RWPE1 (cell line): ENCODE results near the gene LCMT2.

ENCODE experiments used
- CTCF ChIA-PET: fragments of 350-600 bp; sonication (Branson Sonifier 250); formaldehyde crosslinking; extraction: SDS; loops from one replicate; lab custom pipeline; 2021; lab: Yijun Ruan, JAX
- POLR2A ChIA-PET: fragments of 400-600 bp; formaldehyde crosslinking; extraction: SDS; loops from one replicate; lab custom pipeline; 2020; ENCODE audit warnings: antibody characterized with exemption; ENCODE audit not compliant: low non-redundant PET; lab: Yijun Ruan, JAX
- DNase-seq: peaks from one replicate; pipeline ENCODE4 v3.0.0; 2012; ENCODE audit warnings: low spot score
- H3K27ac ChIP-seq: fragments of 450-650 bp; 2 replicates; pipeline ENCODE4 v1.5.1; 2017
- TF ChIP-seq, protein P1 (sequence below): fragments of 450-650 bp; conservative IDR thresholded peaks from 2 replicates; pipeline ENCODE4 v1.5.1; 2017; ENCODE audit warnings: low read depth, mild to moderate bottlenecking

The LCMT2 gene, protein sequence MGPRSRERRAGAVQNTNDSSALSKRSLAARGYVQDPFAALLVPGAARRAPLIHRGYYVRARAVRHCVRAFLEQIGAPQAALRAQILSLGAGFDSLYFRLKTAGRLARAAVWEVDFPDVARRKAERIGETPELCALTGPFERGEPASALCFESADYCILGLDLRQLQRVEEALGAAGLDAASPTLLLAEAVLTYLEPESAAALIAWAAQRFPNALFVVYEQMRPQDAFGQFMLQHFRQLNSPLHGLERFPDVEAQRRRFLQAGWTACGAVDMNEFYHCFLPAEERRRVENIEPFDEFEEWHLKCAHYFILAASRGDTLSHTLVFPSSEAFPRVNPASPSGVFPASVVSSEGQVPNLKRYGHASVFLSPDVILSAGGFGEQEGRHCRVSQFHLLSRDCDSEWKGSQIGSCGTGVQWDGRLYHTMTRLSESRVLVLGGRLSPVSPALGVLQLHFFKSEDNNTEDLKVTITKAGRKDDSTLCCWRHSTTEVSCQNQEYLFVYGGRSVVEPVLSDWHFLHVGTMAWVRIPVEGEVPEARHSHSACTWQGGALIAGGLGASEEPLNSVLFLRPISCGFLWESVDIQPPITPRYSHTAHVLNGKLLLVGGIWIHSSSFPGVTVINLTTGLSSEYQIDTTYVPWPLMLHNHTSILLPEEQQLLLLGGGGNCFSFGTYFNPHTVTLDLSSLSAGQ

DNA sequence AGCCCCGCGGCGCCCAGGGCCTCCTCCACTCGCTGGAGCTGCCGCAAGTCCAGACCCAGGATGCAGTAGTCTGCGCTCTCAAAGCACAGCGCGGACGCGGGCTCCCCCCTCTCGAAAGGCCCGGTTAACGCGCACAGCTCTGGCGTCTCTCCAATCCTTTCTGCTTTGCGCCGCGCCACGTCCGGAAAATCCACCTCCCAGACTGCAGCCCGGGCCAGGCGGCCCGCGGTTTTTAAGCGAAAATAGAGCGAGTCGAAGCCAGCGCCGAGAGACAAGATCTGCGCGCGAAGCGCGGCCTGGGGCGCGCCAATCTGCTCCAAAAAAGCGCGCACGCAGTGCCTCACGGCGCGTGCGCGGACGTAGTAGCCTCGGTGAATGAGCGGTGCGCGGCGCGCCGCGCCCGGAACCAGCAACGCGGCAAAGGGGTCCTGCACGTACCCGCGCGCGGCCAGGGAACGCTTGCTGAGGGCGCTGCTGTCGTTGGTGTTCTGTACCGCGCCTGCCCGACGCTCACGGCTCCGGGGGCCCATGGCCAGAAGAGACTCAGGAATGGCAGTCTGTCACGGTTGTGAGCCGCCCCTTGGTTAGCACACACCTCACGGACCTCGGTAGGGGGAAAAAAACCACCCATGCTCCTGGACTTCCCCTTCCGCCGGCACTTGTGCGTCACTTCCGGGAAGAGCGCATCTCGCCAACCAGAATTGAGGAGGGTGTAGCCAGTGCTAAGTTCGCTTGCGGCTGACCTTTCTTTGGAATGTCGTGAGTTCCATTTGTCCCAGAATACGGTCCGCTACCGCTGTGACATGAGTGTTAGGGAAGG is at the start of gene LCMT2:
Gene LCMT2, minus strand, starts transcription at position 614 of the 820 bp plus-strand sequence. Its CDS starts 84 bp downstream, at position 530.
- DNase-seq = peak; percentile 95
- ChIA-PET CTCF (interaction anchor here (1.2 kb wide), 1 partner anchor 104 kb away, joined by 3 read pairs; no protein-coding TSS in a partner anchor), POLR2A (no interaction called here)
- peak within 1 kb of the TSS; percentile 94 for H3K27ac ChIP-seq
- TF ChIP-seq, protein P1, sequence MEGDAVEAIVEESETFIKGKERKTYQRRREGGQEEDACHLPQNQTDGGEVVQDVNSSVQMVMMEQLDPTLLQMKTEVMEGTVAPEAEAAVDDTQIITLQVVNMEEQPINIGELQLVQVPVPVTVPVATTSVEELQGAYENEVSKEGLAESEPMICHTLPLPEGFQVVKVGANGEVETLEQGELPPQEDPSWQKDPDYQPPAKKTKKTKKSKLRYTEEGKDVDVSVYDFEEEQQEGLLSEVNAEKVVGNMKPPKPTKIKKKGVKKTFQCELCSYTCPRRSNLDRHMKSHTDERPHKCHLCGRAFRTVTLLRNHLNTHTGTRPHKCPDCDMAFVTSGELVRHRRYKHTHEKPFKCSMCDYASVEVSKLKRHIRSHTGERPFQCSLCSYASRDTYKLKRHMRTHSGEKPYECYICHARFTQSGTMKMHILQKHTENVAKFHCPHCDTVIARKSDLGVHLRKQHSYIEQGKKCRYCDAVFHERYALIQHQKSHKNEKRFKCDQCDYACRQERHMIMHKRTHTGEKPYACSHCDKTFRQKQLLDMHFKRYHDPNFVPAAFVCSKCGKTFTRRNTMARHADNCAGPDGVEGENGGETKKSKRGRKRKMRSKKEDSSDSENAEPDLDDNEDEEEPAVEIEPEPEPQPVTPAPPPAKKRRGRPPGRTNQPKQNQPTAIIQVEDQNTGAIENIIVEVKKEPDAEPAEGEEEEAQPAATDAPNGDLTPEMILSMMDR = no peak

DNA sequence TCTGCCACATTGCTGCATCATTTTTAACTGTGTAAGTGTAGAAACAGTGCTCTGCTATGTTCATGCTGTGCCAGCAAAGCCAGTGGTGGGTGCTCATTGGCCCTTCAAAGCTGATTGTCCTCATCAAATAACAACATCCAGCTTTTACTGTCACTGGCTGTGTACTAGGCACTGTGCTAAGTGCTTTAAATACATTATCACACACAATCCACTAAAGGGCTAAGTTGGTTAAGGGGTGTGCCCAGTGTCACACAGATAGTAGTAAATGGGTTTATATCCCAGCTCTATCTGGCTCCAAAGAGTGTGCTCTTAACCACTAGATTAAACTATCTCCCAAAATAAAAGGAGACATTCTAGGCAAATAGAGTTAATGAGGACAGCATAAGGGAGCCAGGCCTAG is 48.2 kb upstream of the LCMT2 start:
- TF ChIP-seq, protein P1 = no peak
- POLR2A ChIA-PET = no interaction called here
- DNase-seq = no peak
- CTCF ChIA-PET = no interaction called here
- no peak overlapping the region for H3K27ac ChIP-seq

GRCh38 chr15:43376017-43376705 is 45.8 kb upstream of the LCMT2 start:
- no peak overlapping the region for H3K27ac ChIP-seq
- ChIA-PET CTCF (interaction anchor here (0.6 to 1.5 kb wide), 3 partner anchors 11 to 118 kb away, joined by 3 to 4 read pairs (median 3); no protein-coding TSS in a partner anchor), POLR2A (no interaction called here)
- peak; percentile 52 for DNase-seq
- TF ChIP-seq, protein P1 = peak; percentile 87

DNA sequence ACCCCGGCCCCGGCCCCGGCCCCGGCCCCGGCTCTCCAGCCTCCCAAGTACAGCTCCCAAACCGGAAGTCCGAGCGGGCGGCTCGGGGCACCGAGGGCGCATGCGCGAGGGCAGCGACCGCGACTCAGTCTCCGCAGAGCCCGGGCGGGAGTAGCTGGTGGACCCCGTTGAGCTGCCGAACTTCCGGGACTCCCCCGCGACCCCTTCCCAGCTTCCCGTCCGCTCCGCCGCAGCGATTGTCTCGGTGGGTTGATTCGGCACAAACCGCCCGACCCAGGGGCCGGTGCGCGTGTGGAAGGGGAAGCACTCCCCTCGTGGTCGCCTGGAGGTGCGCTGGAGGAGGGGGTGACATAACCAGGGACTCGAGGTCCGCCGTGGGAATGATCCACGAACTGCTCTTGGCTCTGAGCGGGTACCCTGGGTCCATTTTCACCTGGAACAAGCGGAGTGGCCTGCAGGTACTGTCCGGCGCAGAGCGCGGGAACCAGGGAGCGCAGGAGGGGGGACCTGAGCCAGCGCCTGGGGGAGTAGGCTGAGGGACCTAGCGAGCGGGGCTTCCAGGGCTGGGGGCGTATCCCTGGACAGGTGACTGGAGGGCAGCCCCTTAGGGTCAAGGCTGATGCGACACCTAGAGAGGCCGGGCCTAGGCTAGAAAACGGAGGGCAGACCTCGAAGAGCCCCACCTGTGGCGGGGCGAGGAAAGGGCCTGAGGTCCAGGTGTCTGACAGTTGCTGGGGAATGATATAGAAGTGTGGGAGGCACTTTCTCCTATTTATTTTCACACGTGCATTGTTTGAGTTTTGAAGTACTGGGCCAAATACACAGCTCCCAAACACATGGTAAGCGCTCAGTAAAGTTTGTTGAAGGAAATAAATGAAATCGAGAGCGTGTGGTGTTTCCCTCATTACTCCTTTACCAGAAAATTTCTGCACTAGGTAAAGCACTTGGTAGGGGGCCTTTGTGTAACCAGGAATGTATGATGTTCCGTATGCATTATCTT is 40.9 kb upstream of the LCMT2 start, which contains the start of the genes TUBGCP4 and ZSCAN29:
Gene TUBGCP4, plus strand, starts transcription at position 127 of the 1,000 bp plus-strand sequence. Its CDS starts 254 bp downstream, at position 381.
Gene ZSCAN29, minus strand, starts transcription at position 69 of the 1,000 bp plus-strand sequence. CDS start 1,130 bp downstream, outside the sequence.
- TF ChIP-seq, protein P1 = peak; percentile 82
- ChIA-PET POLR2A (interaction anchor here (0.6 kb wide), 1 partner anchor 66 kb away, joined by 3 read pairs; no protein-coding TSS in a partner anchor), CTCF (interaction anchor here (0.6 to 1.3 kb wide), 6 partner anchors 9 to 399 kb away, joined by 3 to 4 read pairs (median 3); no protein-coding TSS in a partner anchor)
- H3K27ac ChIP-seq = peak within 1 kb of the TSS; percentile 74
- peak; percentile 92 for DNase-seq

GRCh38 chr15:43370310-43370974 is 40.1 kb upstream of the LCMT2 start:
- CTCF ChIA-PET = interaction anchor here (0.6 to 1.3 kb wide), 5 partner anchors 18 to 400 kb away, joined by 3 to 4 read pairs (median 3); no protein-coding TSS in a partner anchor
- DNase-seq = peak; percentile 53
- TF ChIP-seq, protein P1 = no peak
- peak overlapping the region; percentile 74 for H3K27ac ChIP-seq
- POLR2A ChIA-PET = interaction anchor here (0.7 kb wide), 1 partner anchor 9 kb away, joined by 3 read pairs; no protein-coding TSS in a partner anchor
